ENCODE data around the gene CORO1A. TPM values are rescaled to one million over a fixed set of nuclear protein-coding genes. Genes with fewer than 3 reads are reported as not detected.
A peak's percentile ranks its signal among the peaks of the same experiment; 100 is the strongest.

Gene CORO1A
- total and polyA plus RNA-seq, 2 experiments from 2014 or later, result 1.7 to 4.8 TPM

- Histone ChIP-seq H3K4me1 (ENCODE audit: insufficient read depth) (no peaks in the 10 kb centered on the region), H3K9ac (no peak overlapping the region), H3K79me2 (ENCODE audit: insufficient read depth) (no peaks in the 10 kb centered on the region), H3K9me3 (ENCODE audit: low read depth) (no peaks in the 10 kb centered on the region), H3K36me3 (ENCODE audit: low read depth) (no peaks in the 10 kb centered on the region), H3F3A (ENCODE audit: insufficient read depth) (no peaks in the 10 kb centered on the region), H3K27me3 (replicated peaks; ENCODE audit: insufficient read depth) (no peaks in the 10 kb centered on the region), H2AFZ (no peak overlapping the region), H3K9me2 (ENCODE audit: insufficient read depth) (no peaks in the 10 kb centered on the region), H3K4me2 (ENCODE audit: unreplicated experiment) (no peak overlapping the region), H4K20me1 (ENCODE audit: insufficient read depth) (no peaks in the 10 kb centered on the region), H3K27ac (no peak overlapping the region), H3K4me3 (no peak overlapping the region)
- TF ChIP-seq EZH2 (IDR thresholded peaks at IDR 0.05; ENCODE audit: insufficient read depth, poor library complexity, severe bottlenecking), result no peak
- in situ Hi-C loops (cut with MboI), result loop anchor here (25.0 kb wide), 1 partner anchor 471 kb away; the partner anchor contains the start of gene ZNF689
- WGBS, 2 experiments (ENCODE audit: low coverage in 1 of 2, low lambda C conversion rate in 2 of 2, missing lambda C conversion rate in 2 of 2), result 83 to 88% methylated on average over 2 of the region's 2 CpGs
- no peak for DNase-seq
Measured at GRCh38 chr16:30141750-30142149, 41.7 kb upstream of the CORO1A start.

- H4K20me1 ChIP-seq (ENCODE audit: insufficient read depth), result no peaks in the 10 kb centered on the region
- H3K9me2 ChIP-seq (ENCODE audit: insufficient read depth), result no peaks in the 10 kb centered on the region
- no peaks in the 10 kb centered on the region for H3F3A ChIP-seq (ENCODE audit: insufficient read depth)
- H3K4me3 ChIP-seq, result no peak overlapping the region
- no peak overlapping the region for H3K27ac ChIP-seq
- H3K9me3 ChIP-seq (ENCODE audit: low read depth), result no peaks in the 10 kb centered on the region
- DNase-seq, result peak; percentile 5
- H3K4me2 ChIP-seq (ENCODE audit: unreplicated experiment), result no peak overlapping the region
- no peak overlapping the region for H3K9ac ChIP-seq
- in situ Hi-C loops (cut with MboI), result loop anchor here (25.0 kb wide), 1 partner anchor 469 kb away; the partner anchor contains the start of gene ZNF689
- 55 to 64% methylated on average over 13 of the region's 13 CpGs for WGBS, 2 experiments (ENCODE audit: low coverage in 1 of 2, low lambda C conversion rate in 2 of 2, missing lambda C conversion rate in 2 of 2)
- H3K79me2 ChIP-seq (ENCODE audit: insufficient read depth), result no peaks in the 10 kb centered on the region
- TF ChIP-seq EZH2 (IDR thresholded peaks at IDR 0.05; ENCODE audit: insufficient read depth, poor library complexity, severe bottlenecking) (no peak), EZH2phosphoT487 (IDR thresholded peaks at IDR 0.05; ENCODE audit: insufficient read depth, low read depth) (no peak)
- H2AFZ ChIP-seq, result no peak overlapping the region
- no peaks in the 10 kb centered on the region for H3K36me3 ChIP-seq (ENCODE audit: low read depth)
- H3K4me1 ChIP-seq (ENCODE audit: insufficient read depth), result no peaks in the 10 kb centered on the region
- no peaks in the 10 kb centered on the region for H3K27me3 ChIP-seq (replicated peaks; ENCODE audit: insufficient read depth)
Measured at GRCh38 chr16:30142672-30143346, 40.6 kb upstream of the CORO1A start.

GRCh38 chr16:30143347-30143702 lies 40.1 kb upstream of the CORO1A start:
- 45 to 50% methylated on average over 2 of the region's 2 CpGs for WGBS, 2 experiments (ENCODE audit: low coverage in 1 of 2, low lambda C conversion rate in 2 of 2, missing lambda C conversion rate in 2 of 2)

GRCh38 chr16:30144017-30144416 lies 39.4 kb upstream of the CORO1A start:
- H3K27ac ChIP-seq, result no peak overlapping the region
- no peak overlapping the region for H3K4me2 ChIP-seq (ENCODE audit: unreplicated experiment)
- H2AFZ ChIP-seq, result no peak overlapping the region
- H3F3A ChIP-seq (ENCODE audit: insufficient read depth), result no peaks in the 10 kb centered on the region
- no peaks in the 10 kb centered on the region for H3K27me3 ChIP-seq (replicated peaks; ENCODE audit: insufficient read depth)
- in situ Hi-C loops (cut with MboI), result loop anchor here (25.0 kb wide), 1 partner anchor 468 kb away; the partner anchor contains the start of gene ZNF689
- DNase-seq, result no peak
- no peaks in the 10 kb centered on the region for H4K20me1 ChIP-seq (ENCODE audit: insufficient read depth)
- H3K9me3 ChIP-seq (ENCODE audit: low read depth), result peaks cover under 1% of the 10 kb centered on the region
- no peaks in the 10 kb centered on the region for H3K9me2 ChIP-seq (ENCODE audit: insufficient read depth)
- no peaks in the 10 kb centered on the region for H3K79me2 ChIP-seq (ENCODE audit: insufficient read depth)
- no peaks in the 10 kb centered on the region for H3K36me3 ChIP-seq (ENCODE audit: low read depth)
- no peaks in the 10 kb centered on the region for H3K4me1 ChIP-seq (ENCODE audit: insufficient read depth)
- no peak overlapping the region for H3K4me3 ChIP-seq
- H3K9ac ChIP-seq, result no peak overlapping the region
- TF ChIP-seq EZH2 (IDR thresholded peaks at IDR 0.05; ENCODE audit: insufficient read depth, poor library complexity, severe bottlenecking) (no peak), EZH2phosphoT487 (IDR thresholded peaks at IDR 0.05; ENCODE audit: insufficient read depth, low read depth) (no peak)

More at GRCh38 chr16:30143347-30143702, 40.1 kb upstream of the CORO1A start:
- in situ Hi-C loops (cut with MboI), result loop anchor here (25.0 kb wide), 1 partner anchor 469 kb away; the partner anchor contains the start of gene ZNF689
- no peak overlapping the region for H3K9ac ChIP-seq
- no peak overlapping the region for H2AFZ ChIP-seq
- no peaks in the 10 kb centered on the region for H3K79me2 ChIP-seq (ENCODE audit: insufficient read depth)
- H3F3A ChIP-seq (ENCODE audit: insufficient read depth), result no peaks in the 10 kb centered on the region
- H3K9me2 ChIP-seq (ENCODE audit: insufficient read depth), result no peaks in the 10 kb centered on the region
- TF ChIP-seq EZH2phosphoT487 (IDR thresholded peaks at IDR 0.05; ENCODE audit: insufficient read depth, low read depth) (no peak), EZH2 (IDR thresholded peaks at IDR 0.05; ENCODE audit: insufficient read depth, poor library complexity, severe bottlenecking) (no peak)
- H3K27me3 ChIP-seq (replicated peaks; ENCODE audit: insufficient read depth), result no peaks in the 10 kb centered on the region
- H3K27ac ChIP-seq, result no peak overlapping the region
- no peak for DNase-seq
- H3K9me3 ChIP-seq (ENCODE audit: low read depth), result no peaks in the 10 kb centered on the region
- no peaks in the 10 kb centered on the region for H4K20me1 ChIP-seq (ENCODE audit: insufficient read depth)
- no peak overlapping the region for H3K4me2 ChIP-seq (ENCODE audit: unreplicated experiment)
- H3K36me3 ChIP-seq (ENCODE audit: low read depth), result no peaks in the 10 kb centered on the region
- no peaks in the 10 kb centered on the region for H3K4me1 ChIP-seq (ENCODE audit: insufficient read depth)
- H3K4me3 ChIP-seq, result no peak overlapping the region

Measured in GM23248 (cell line).